Measurements from ENCODE around the gene TMEM258. TPM values are rescaled to one million over a fixed set of nuclear protein-coding genes. Genes with fewer than 3 reads are reported as not detected.

TMEM258 gene
- total and polyA plus RNA-seq, 2 donors (not counting 3 experiments of a cell fraction or from before 2014, with no cell fraction given): 140 to 534 TPM

GRCh38 chr11:61783717-61784505 lies 8.5 kb downstream of the TMEM258 start:
- H3K9ac ChIP-seq (replicated peaks; ENCODE audit: extremely low read depth, insufficient read depth, low read length): no peak overlapping the region
- no peak for DNase-seq (ENCODE audit: low read depth, low spot score)
- no peaks in the 10 kb centered on the region for H3K27me3 ChIP-seq (ENCODE audit: control insufficient read depth in 2 of 2, insufficient read depth in 2 of 2, low read length in 2 of 2)
- H3K4me1 ChIP-seq (ENCODE audit: control insufficient read depth, extremely low read depth, insufficient read depth, low read length): no peaks in the 10 kb centered on the region
- BruUV-seq (replicated peaks): no TSS peak
- no peak overlapping the region for H3K27ac ChIP-seq (ENCODE audit: insufficient read depth, low read depth, low read length)
- TF ChIP-seq GATA2 (IDR thresholded peaks at IDR 0.05; ENCODE audit: insufficient read depth, insufficient read length, low read depth, low read length) (no peak), MYC (IDR thresholded peaks at IDR 0.05; ENCODE audit: low read depth, low read length) (no peak)
- TF ChIP-seq, protein P1, sequence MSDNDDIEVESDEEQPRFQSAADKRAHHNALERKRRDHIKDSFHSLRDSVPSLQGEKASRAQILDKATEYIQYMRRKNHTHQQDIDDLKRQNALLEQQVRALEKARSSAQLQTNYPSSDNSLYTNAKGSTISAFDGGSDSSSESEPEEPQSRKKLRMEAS (IDR thresholded peaks at IDR 0.05; ENCODE audit: insufficient read depth, insufficient read length): no peak
- H3K9me1 ChIP-seq (replicated peaks; ENCODE audit: control insufficient read depth, extremely low read depth, insufficient read depth, low read length): no peaks in the 10 kb centered on the region
- H2AFZ ChIP-seq (ENCODE audit: low read depth, low read length): no peak overlapping the region
- no peak for FAIRE-seq
- dilution Hi-C loops (cut with MboI; ENCODE audit: extremely low pct_ligation_motif_present, low sequenced_read_pairs) (no loop called here), intact Hi-C loops (cut with micrococcal nuclease) (no loop called here)
- peaks cover 0 to 37% of the 10 kb centered on the region in 2 experiments for H3K36me3 ChIP-seq (ENCODE audit: control insufficient read depth in 2 of 2, extremely low read depth in 1 of 2, insufficient read depth in 2 of 2, low read length in 2 of 2)
- H3K79me2 ChIP-seq (ENCODE audit: control insufficient read depth, insufficient read depth, low read length): no peaks in the 10 kb centered on the region
- no peak overlapping the region for H3K4me3 ChIP-seq (replicated peaks in 1 of 3; ENCODE audit: insufficient read depth in 1 of 3, low read depth in 1 of 3, low read length in 3 of 3)
- POLR2A ChIA-PET: no interaction called here
- H3K9me3 ChIP-seq (replicated peaks; ENCODE audit: control insufficient read depth, insufficient read depth, low read length): no peaks in the 10 kb centered on the region
- H4K20me1 ChIP-seq (replicated peaks; ENCODE audit: control insufficient read depth, extremely low read depth, insufficient read depth, low read length): no peaks in the 10 kb centered on the region
- no peak overlapping the region for H3K4me2 ChIP-seq (ENCODE audit: insufficient read depth, low read length)
- CTCF ChIA-PET: interaction anchor here (1.2 to 2.1 kb wide), 2 partner anchors 34 to 36 kb away, joined by 3 to 7 read pairs; no protein-coding TSS in a partner anchor

GRCh38 chr11:61782841-61783240 lies 9.6 kb downstream of the TMEM258 start:
- Histone ChIP-seq H3K79me2 (ENCODE audit: control insufficient read depth, insufficient read depth, low read length) (no peaks in the 10 kb centered on the region), H3K9ac (replicated peaks; ENCODE audit: extremely low read depth, insufficient read depth, low read length) (no peak overlapping the region), H3K9me3 (replicated peaks; ENCODE audit: control insufficient read depth, insufficient read depth, low read length) (no peaks in the 10 kb centered on the region), H3K9me1 (replicated peaks; ENCODE audit: control insufficient read depth, extremely low read depth, insufficient read depth, low read length) (no peaks in the 10 kb centered on the region), H3K4me1 (ENCODE audit: control insufficient read depth, extremely low read depth, insufficient read depth, low read length) (no peaks in the 10 kb centered on the region), H3K4me2 (ENCODE audit: insufficient read depth, low read length) (no peak overlapping the region), H3K4me3 (replicated peaks in 1 of 3; ENCODE audit: insufficient read depth in 1 of 3, low read depth in 1 of 3, low read length in 3 of 3) (no peak overlapping the region), H3K27ac (ENCODE audit: insufficient read depth, low read depth, low read length) (no peak overlapping the region), H4K20me1 (replicated peaks; ENCODE audit: control insufficient read depth, extremely low read depth, insufficient read depth, low read length) (no peaks in the 10 kb centered on the region), H3K36me3 (ENCODE audit: control insufficient read depth in 2 of 2, extremely low read depth in 1 of 2, insufficient read depth in 2 of 2, low read length in 2 of 2) (peaks cover 0 to 28% of the 10 kb centered on the region in 2 experiments), H3K27me3 (ENCODE audit: control insufficient read depth in 2 of 2, insufficient read depth in 2 of 2, low read length in 2 of 2) (no peaks in the 10 kb centered on the region), H2AFZ (ENCODE audit: low read depth, low read length) (no peak overlapping the region)
- dilution Hi-C loops (cut with MboI; ENCODE audit: extremely low pct_ligation_motif_present, low sequenced_read_pairs): no loop called here
- DNase-seq (ENCODE audit: low read depth, low spot score) (no peak), FAIRE-seq (no peak)
- ChIA-PET POLR2A (no interaction called here), CTCF (interaction anchor here (1.2 to 1.5 kb wide), 2 partner anchors 11 to 14 kb away, joined by 3 to 5 read pairs; no protein-coding TSS in a partner anchor)
- intact Hi-C loops (cut with micrococcal nuclease): no loop called here
- TF ChIP-seq FOS (IDR thresholded peaks at IDR 0.05; ENCODE audit: borderline replicate concordance, insufficient read depth, low read length): no peak
- TF ChIP-seq, protein P1 (IDR thresholded peaks at IDR 0.05; ENCODE audit: insufficient read depth, insufficient read length): no peak
- TF ChIP-seq GATA2 (IDR thresholded peaks at IDR 0.05; ENCODE audit: insufficient read depth, insufficient read length, low read depth, low read length): no peak
- no peak for TF ChIP-seq EZH2 (IDR thresholded peaks at IDR 0.05; ENCODE audit: borderline replicate concordance, low read depth, low read length, severe bottlenecking)
- TF ChIP-seq POLR2A (IDR thresholded peaks at IDR 0.05; ENCODE audit: low read depth, low read length): no peak
- no peak for TF ChIP-seq MYC (IDR thresholded peaks at IDR 0.05; ENCODE audit: low read depth, low read length)
- TF ChIP-seq, protein P2, sequence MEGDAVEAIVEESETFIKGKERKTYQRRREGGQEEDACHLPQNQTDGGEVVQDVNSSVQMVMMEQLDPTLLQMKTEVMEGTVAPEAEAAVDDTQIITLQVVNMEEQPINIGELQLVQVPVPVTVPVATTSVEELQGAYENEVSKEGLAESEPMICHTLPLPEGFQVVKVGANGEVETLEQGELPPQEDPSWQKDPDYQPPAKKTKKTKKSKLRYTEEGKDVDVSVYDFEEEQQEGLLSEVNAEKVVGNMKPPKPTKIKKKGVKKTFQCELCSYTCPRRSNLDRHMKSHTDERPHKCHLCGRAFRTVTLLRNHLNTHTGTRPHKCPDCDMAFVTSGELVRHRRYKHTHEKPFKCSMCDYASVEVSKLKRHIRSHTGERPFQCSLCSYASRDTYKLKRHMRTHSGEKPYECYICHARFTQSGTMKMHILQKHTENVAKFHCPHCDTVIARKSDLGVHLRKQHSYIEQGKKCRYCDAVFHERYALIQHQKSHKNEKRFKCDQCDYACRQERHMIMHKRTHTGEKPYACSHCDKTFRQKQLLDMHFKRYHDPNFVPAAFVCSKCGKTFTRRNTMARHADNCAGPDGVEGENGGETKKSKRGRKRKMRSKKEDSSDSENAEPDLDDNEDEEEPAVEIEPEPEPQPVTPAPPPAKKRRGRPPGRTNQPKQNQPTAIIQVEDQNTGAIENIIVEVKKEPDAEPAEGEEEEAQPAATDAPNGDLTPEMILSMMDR (IDR thresholded peaks at IDR 0.05; ENCODE audit: extremely low read depth in 1 of 2, insufficient read depth in 1 of 2, low read depth in 1 of 2, low read length in 2 of 2): no peak
- TF ChIP-seq POLR2AphosphoS5 (IDR thresholded peaks at IDR 0.05; ENCODE audit: insufficient read depth, low read depth, low read length): no peak
- no peak for TF ChIP-seq JUN (IDR thresholded peaks at IDR 0.05; ENCODE audit: borderline replicate concordance, insufficient read depth, insufficient read length, low read depth)
- no TSS peak for BruUV-seq (replicated peaks)
